Lower lobe of right lung (tissue), 2 donors: ENCODE data around the gene BBX. TPM values are rescaled to one million over a fixed set of nuclear protein-coding genes. Genes with fewer than 3 reads are reported as not detected.
A peak's percentile ranks its signal among the peaks of the same experiment; 100 is the strongest.

Source experiments
- ATAC-seq, 2 donors: fragments of 200-7000 bp; cut with Tn5 transposase; one replicate each; pipeline ENCODE4 v1.9.1; 2020 to 2022; ENCODE audit warnings: mild to moderate bottlenecking in 2 of 2, moderate library complexity in 2 of 2
- DNase-seq: peaks from one replicate; pipeline ENCODE4 v3.0.0-alpha.2; 2020
- H3K27ac ChIP-seq: fragments of 200-600 bp; one replicate; pipeline ENCODE4 v1.8.0; 2022
- H3K27me3 ChIP-seq: fragments of 200-600 bp; one replicate; pipeline ENCODE4 v1.8.0; 2022; ENCODE audit warnings: low read depth
- H3K36me3 ChIP-seq: fragments of 200-600 bp; one replicate; pipeline ENCODE4 v1.8.0; 2022; ENCODE audit warnings: mild to moderate bottlenecking
- H3K4me1 ChIP-seq: fragments of 200-600 bp; one replicate; pipeline ENCODE4 v1.8.0; 2022
- H3K4me3 ChIP-seq: fragments of 200-600 bp; one replicate; pipeline ENCODE4 v1.8.0; 2022; ENCODE audit warnings: mild to moderate bottlenecking
- H3K9me3 ChIP-seq: fragments of 200-600 bp; one replicate; pipeline ENCODE4 v1.8.0; 2022
- CTCF ChIP-seq: fragments of 200-600 bp; IDR thresholded peaks from one replicate; pipeline ENCODE4 v1.8.0; 2022; ENCODE audit warnings: antibody characterized with exemption, mild to moderate bottlenecking
- intact Hi-C: fragments of 100-400 bp; cut with DNase I; formaldehyde crosslinking; loops from one replicate; pipeline ENCODE4 v1.11.0; 2022
- total RNA-seq: library from RNA; stranded (reverse); fragmentation: NEBNext Ultra II Directional; extraction: Animal tissue kit (Norgen Biotek cat#: 25700); gene quantifications from one replicate; pipeline ENCODE4 v1.2.1, GENCODE V29; 2021
- donor health status: DM: no; HTN: yes; CAD: no; lungs with severe emphysema.

The BBX gene
- total RNA-seq, 1 donor from 2014 or later = 58.3 TPM

- intact Hi-C loops = no loop called here
- H3K4me1 ChIP-seq = peaks cover 17% of the 10 kb centered on the region
- no peak for DNase-seq
- no peaks in the 10 kb centered on the region for H3K27me3 ChIP-seq
- ATAC-seq = peak in 1 of 2 donors; percentile 6
- no peaks in the 10 kb centered on the region for H3K36me3 ChIP-seq
- peak overlapping the region; percentile 92 for H3K27ac ChIP-seq
- H3K4me3 ChIP-seq = peak overlapping the region; percentile 91
- no peaks in the 10 kb centered on the region for H3K9me3 ChIP-seq
- TF ChIP-seq CTCF = no peak
Measured at GRCh38 chr3:107524326-107524840, 1.6 kb downstream of the BBX start.

GRCh38 chr3:107524841-107525643 lies 2.3 kb downstream of the BBX start:
- Histone ChIP-seq H3K27me3 (no peaks in the 10 kb centered on the region), H3K27ac (peak overlapping the region; percentile 92), H3K4me3 (peak overlapping the region; percentile 91), H3K36me3 (no peaks in the 10 kb centered on the region), H3K9me3 (no peaks in the 10 kb centered on the region), H3K4me1 (peaks cover 17% of the 10 kb centered on the region)
- ATAC-seq (peak; percentile 11 to 13), DNase-seq (peak; percentile 66)
- TF ChIP-seq CTCF = no peak
- intact Hi-C loops = no loop called here

GRCh38 chr3:107525644-107526305 lies 3.0 kb downstream of the BBX start:
- intact Hi-C loops = no loop called here
- TF ChIP-seq CTCF = no peak
- H3K4me3 ChIP-seq = peak overlapping the region; percentile 91
- H3K9me3 ChIP-seq = no peaks in the 10 kb centered on the region
- ATAC-seq (no peak), DNase-seq (peak; percentile 46)
- H3K27ac ChIP-seq = peak overlapping the region; percentile 92
- no peaks in the 10 kb centered on the region for H3K27me3 ChIP-seq
- peaks cover 17% of the 10 kb centered on the region for H3K4me1 ChIP-seq
- H3K36me3 ChIP-seq = no peaks in the 10 kb centered on the region

GRCh38 chr3:107531917-107532469 lies 9.2 kb downstream of the BBX start:
- Histone ChIP-seq H3K27ac (no peak overlapping the region), H3K27me3 (no peaks in the 10 kb centered on the region), H3K36me3 (no peaks in the 10 kb centered on the region), H3K4me3 (no peak overlapping the region), H3K4me1 (no peaks in the 10 kb centered on the region), H3K9me3 (no peaks in the 10 kb centered on the region)
- intact Hi-C loops = no loop called here
- DNase-seq (no peak), ATAC-seq (no peak)
- no peak for TF ChIP-seq CTCF

GRCh38 chr3:107540857-107541256 lies 18.1 kb downstream of the BBX start:
- ATAC-seq (no peak), DNase-seq (no peak)
- no peaks in the 10 kb centered on the region for H3K9me3 ChIP-seq
- H3K4me1 ChIP-seq = no peaks in the 10 kb centered on the region
- H3K27ac ChIP-seq = no peak overlapping the region
- intact Hi-C loops = no loop called here
- no peak for TF ChIP-seq CTCF
- H3K36me3 ChIP-seq = no peaks in the 10 kb centered on the region
- H3K4me3 ChIP-seq = no peak overlapping the region
- no peaks in the 10 kb centered on the region for H3K27me3 ChIP-seq
